Keratinocyte (primary cell): Measurements from ENCODE around the gene PSD2.

Experiments used
- EZH2 ChIP-seq: IDR thresholded peaks from one replicate; pipeline ENCODE4 v1.6.1; 2012; ENCODE audit warnings: inconsistent platforms, mild to moderate bottlenecking, low read length, moderate library complexity
- TF ChIP-seq, protein P1 (sequence below), 3 experiments: IDR thresholded peaks in 1 of 3; conservative IDR thresholded peaks in 1 of 3; optimal IDR thresholded peaks in 1 of 3; 2 replicates in 2 of 3; 3 replicates in 1 of 3; pipeline versions ENCODE3 to v1.5.1; 2011; ENCODE audit warnings: low read length in 3 of 3, mild to moderate bottlenecking in 3 of 3, moderate library complexity in 2 of 3, control low read depth in 1 of 3, inconsistent platforms in 1 of 3; ENCODE audit not compliant: insufficient read depth in 2 of 3; ENCODE audit errors: extremely low read depth in 1 of 3

GRCh38 chr5:139811274-139811607 lies 15.6 kb downstream of the PSD2 start:
- TF ChIP-seq, protein P1, sequence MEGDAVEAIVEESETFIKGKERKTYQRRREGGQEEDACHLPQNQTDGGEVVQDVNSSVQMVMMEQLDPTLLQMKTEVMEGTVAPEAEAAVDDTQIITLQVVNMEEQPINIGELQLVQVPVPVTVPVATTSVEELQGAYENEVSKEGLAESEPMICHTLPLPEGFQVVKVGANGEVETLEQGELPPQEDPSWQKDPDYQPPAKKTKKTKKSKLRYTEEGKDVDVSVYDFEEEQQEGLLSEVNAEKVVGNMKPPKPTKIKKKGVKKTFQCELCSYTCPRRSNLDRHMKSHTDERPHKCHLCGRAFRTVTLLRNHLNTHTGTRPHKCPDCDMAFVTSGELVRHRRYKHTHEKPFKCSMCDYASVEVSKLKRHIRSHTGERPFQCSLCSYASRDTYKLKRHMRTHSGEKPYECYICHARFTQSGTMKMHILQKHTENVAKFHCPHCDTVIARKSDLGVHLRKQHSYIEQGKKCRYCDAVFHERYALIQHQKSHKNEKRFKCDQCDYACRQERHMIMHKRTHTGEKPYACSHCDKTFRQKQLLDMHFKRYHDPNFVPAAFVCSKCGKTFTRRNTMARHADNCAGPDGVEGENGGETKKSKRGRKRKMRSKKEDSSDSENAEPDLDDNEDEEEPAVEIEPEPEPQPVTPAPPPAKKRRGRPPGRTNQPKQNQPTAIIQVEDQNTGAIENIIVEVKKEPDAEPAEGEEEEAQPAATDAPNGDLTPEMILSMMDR (optimal IDR thresholded peaks at IDR 0.05 in 1 of 3, IDR thresholded peaks at IDR 0.05 in 1 of 3, conservative IDR thresholded peaks at IDR 0.05 in 1 of 3; ENCODE audit: extremely low read depth in 1 of 3, insufficient read depth in 2 of 3, low read length in 3 of 3): no peak
- no peak for TF ChIP-seq EZH2
